A549 (cell line): Measurements from ENCODE around the gene GPD1. TPM values are rescaled to one million over a fixed set of nuclear protein-coding genes. Genes with fewer than 3 reads are reported as not detected.
A peak's percentile ranks its signal among the peaks of the same experiment; 100 is the strongest.

Source experiments
- ATAC-seq, 2 experiments: fragments of 200-7000 bp in 1 of 2; fragments of >200 bp in 1 of 2; cut with Nextera tagmentation in 1 of 2; cut with Tn5 transposase in 1 of 2; 3 replicates each; pipeline versions ENCODE4 v1.8.0 to v1.9.1; 2018 to 2020; ENCODE audit warnings: mild to moderate bottlenecking in 1 of 2, moderate library complexity in 1 of 2
- CTCF ChIA-PET: fragments of 300-600 bp; sonication (Branson Sonifier 250); formaldehyde crosslinking; extraction: SDS; loops from one replicate; lab custom pipeline; 2021; ENCODE audit warnings: antibody characterized with exemption, inconsistent platforms; lab: Yijun Ruan, JAX
- POLR2A ChIA-PET: fragments of 350-600 bp; formaldehyde crosslinking; extraction: SDS; loops from one replicate; lab custom pipeline; 2021; ENCODE audit warnings: antibody characterized with exemption, inconsistent platforms; lab: Yijun Ruan, JAX
- DNase-seq, 2 experiments: peaks; one replicate each; pipeline versions ENCODE4 v3.0.0 to v3.0.0-alpha.2; 2011 to 2016; ENCODE audit warnings: low read depth in 1 of 2, low spot score in 1 of 2
- FAIRE-seq: peaks from 2 replicates; lab custom pipeline; 2011; peaks lifted over from hg19 to GRCh38; lab: Jason Lieb, UNC
- H3K27ac ChIP-seq, 2 experiments: fragments of >200 bp; sonication (Bioruptor Twin); formaldehyde crosslinking; 3 replicates each; pipeline ENCODE4 v1.5.1; 2016 to 2017
- H3K4me1 ChIP-seq: fragments of >200 bp; sonication (Bioruptor Twin); formaldehyde crosslinking; 3 replicates; pipeline ENCODE4 v1.6.1; 2016
- H3K4me2 ChIP-seq: fragments of >200 bp; sonication (Bioruptor Twin); formaldehyde crosslinking; 3 replicates; pipeline ENCODE4 v1.6.1; 2016
- H3K4me3 ChIP-seq: fragments of >200 bp; sonication (Bioruptor Twin); formaldehyde crosslinking; 3 replicates; pipeline ENCODE4 v1.5.1; 2016
- H3K9me3 ChIP-seq: fragments of >200 bp; sonication (Bioruptor Twin); formaldehyde crosslinking; 3 replicates; pipeline ENCODE4 v1.6.1; 2016
- CBX2 ChIP-seq: fragments of 200-600 bp; sonication (generic); IDR thresholded peaks from 2 replicates; pipeline ENCODE4 v1.6.1; 2016; ENCODE audit warnings: low read depth, mild to moderate bottlenecking, borderline replicate concordance
- EHMT2 ChIP-seq: fragments of 200-600 bp; sonication (generic); IDR thresholded peaks from 2 replicates; pipeline ENCODE4 v1.6.1; 2016; ENCODE audit warnings: antibody characterized with exemption, low read depth, mild to moderate bottlenecking, moderate library complexity
- GATA3 ChIP-seq: IDR thresholded peaks from 2 replicates; pipeline ENCODE4 v1.6.1; 2012; ENCODE audit warnings: borderline replicate concordance
- HDAC2 ChIP-seq: fragments of 200-600 bp; sonication (generic); IDR thresholded peaks from 2 replicates; pipeline ENCODE4 v1.6.1; 2016
- KDM5A ChIP-seq: fragments of 200-600 bp; sonication (generic); IDR thresholded peaks from 2 replicates; pipeline ENCODE4 v1.6.1; 2016; ENCODE audit warnings: antibody characterized with exemption, mild to moderate bottlenecking
- MAZ ChIP-seq: fragments of 150-350 bp; IDR thresholded peaks from 2 replicates; pipeline ENCODE4 v1.6.1; 2014; ENCODE audit warnings: antibody characterized with exemption, low read depth, low read length, borderline replicate concordance
- NPAS2 ChIP-seq: fragments of 250-450 bp; sonication (Bioruptor Pico); IDR thresholded peaks from 2 replicates; pipeline ENCODE4 v1.8.0; 2022; ENCODE audit warnings: mild to moderate bottlenecking, moderate library complexity, borderline replicate concordance
- RAD21 ChIP-seq, 2 experiments: fragments of >200 bp in 1 of 2; sonication (Bioruptor Twin) in 1 of 2; formaldehyde crosslinking in 1 of 2; IDR thresholded peaks in 1 of 2; conservative IDR thresholded peaks in 1 of 2; 2 replicates in 1 of 2; 3 replicates in 1 of 2; pipeline ENCODE4 v1.6.1; 2012 to 2018; ENCODE audit warnings: inconsistent platforms in 1 of 2
- RCOR1 ChIP-seq: fragments of 150-350 bp; IDR thresholded peaks from 2 replicates; pipeline ENCODE4 v1.6.1; 2014; ENCODE audit warnings: antibody characterized with exemption, low read length, low read depth
- SMC3 ChIP-seq: fragments of >200 bp; sonication (Bioruptor Twin); formaldehyde crosslinking; IDR thresholded peaks from 3 replicates; pipeline ENCODE4 v1.6.1; 2018; ENCODE audit warnings: inconsistent platforms
- SREBF2 ChIP-seq: fragments of 450-650 bp; IDR thresholded peaks from 2 replicates; pipeline ENCODE4 v1.6.1; 2014; ENCODE audit warnings: mild to moderate bottlenecking, moderate library complexity
- WGBS: methylation state at CpG from one replicate; pipeline ENCODE4 v1.1.6; 2017; ENCODE audit errors: missing lambda C conversion rate; 5-methylcytosine and 5-hydroxymethylcytosine counted together
- polyA plus RNA-seq, 4 experiments: library from polyadenylated mRNA; depleted of rRNA in 3 of 4; stranded (reverse); fragments of >200 nt; fragmentation: RNase III in 1 of 4; extraction: RNeasy Plus Mini Kit Qiagen cat#74134 plus additional on column Dnase treatment in 1 of 4; gene quantifications; 2 replicates in 3 of 4; 3 replicates in 1 of 4; pipeline ENCODE4 v1.2.3, GENCODE V29; 2011 to 2017
- TF ChIP-seq, protein P1 (sequence below): fragments of 250-450 bp; sonication (Bioruptor Pico); IDR thresholded peaks from 2 replicates; pipeline ENCODE4 v1.5.0; 2020; ENCODE audit warnings: low read depth, mild to moderate bottlenecking, moderate library complexity
- TF ChIP-seq, protein P2 (sequence below): fragments of >200 bp; sonication (Bioruptor Twin); formaldehyde crosslinking; IDR thresholded peaks from 3 replicates; pipeline ENCODE4 v1.5.1; 2016
- TF ChIP-seq, protein P3 (sequence below): fragments of 250-450 bp; sonication (Bioruptor Pico); IDR thresholded peaks from 2 replicates; pipeline ENCODE4 v1.5.0; 2021; ENCODE audit warnings: mild to moderate bottlenecking, moderate library complexity, borderline replicate concordance
- TF ChIP-seq, protein P4 (sequence below): IDR thresholded peaks from 2 replicates; pipeline ENCODE4 v1.6.1; 2012
- TF ChIP-seq, protein P5 (sequence below): fragments of >200 bp; sonication (Bioruptor Twin); formaldehyde crosslinking; IDR thresholded peaks from 2 replicates; pipeline ENCODE4 v1.6.1; 2016

The GPD1 gene
- polyA plus RNA-seq, 2 of the 4 experiments (the other 2 are of a cell fraction), result 0.10 to 0.44 TPM

DNA sequence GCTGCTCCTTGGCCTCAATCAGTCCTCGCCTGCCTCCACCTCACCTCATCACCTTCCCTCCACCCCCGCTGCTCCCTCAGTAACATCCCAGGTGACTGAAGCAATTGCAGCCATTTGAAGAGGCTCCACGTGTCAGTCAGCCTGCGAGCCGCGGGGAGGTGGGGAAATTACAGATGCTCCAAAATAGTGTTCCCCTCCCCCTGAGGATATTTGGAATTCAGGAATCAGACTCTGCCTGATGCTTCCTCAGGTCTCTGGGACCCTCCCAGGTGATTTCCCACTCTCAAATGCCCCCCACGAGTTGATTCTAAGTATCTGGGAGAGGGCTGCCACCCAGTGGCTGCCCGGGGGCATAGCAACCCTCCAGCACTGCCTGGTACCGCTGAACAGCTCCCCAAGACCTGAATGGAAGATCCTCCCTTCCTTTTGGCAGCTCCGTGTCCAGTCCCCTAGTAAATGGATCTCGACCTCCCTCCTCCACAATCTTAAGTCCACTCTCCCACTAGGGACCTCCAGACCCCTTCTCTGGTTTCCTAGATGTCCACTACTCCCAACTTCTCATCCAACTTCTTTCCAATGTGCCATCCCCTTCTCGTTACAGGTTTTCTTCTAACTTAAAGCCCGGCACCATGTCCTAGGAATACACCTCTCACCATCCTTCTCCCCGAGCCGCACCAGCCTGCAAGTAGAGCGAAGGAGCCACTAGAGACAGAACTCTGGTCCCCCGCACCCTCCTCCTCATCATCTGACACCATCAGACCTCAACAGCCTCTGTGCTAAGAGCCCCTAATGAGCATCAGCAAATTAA lies 47.8 kb upstream of the GPD1 start (continued):
- TF ChIP-seq, protein P1, sequence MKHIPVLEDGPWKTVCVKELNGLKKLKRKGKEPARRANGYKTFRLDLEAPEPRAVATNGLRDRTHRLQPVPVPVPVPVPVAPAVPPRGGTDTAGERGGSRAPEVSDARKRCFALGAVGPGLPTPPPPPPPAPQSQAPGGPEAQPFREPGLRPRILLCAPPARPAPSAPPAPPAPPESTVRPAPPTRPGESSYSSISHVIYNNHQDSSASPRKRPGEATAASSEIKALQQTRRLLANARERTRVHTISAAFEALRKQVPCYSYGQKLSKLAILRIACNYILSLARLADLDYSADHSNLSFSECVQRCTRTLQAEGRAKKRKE (CRISPR knock-in tag), result no peak
- TF ChIP-seq KDM5A (no peak), MAZ (no peak), RCOR1 (no peak), CBX2 (no peak), GATA3 (no peak), RAD21 (conservative IDR thresholded peaks at IDR 0.05 in 1 of 2, IDR thresholded peaks at IDR 0.05 in 1 of 2) (peak; percentile 80 to 87), NPAS2 (CRISPR knock-in tag) (no peak), SMC3 (peak; percentile 84), SREBF2 (no peak)
- TF ChIP-seq, protein P2, sequence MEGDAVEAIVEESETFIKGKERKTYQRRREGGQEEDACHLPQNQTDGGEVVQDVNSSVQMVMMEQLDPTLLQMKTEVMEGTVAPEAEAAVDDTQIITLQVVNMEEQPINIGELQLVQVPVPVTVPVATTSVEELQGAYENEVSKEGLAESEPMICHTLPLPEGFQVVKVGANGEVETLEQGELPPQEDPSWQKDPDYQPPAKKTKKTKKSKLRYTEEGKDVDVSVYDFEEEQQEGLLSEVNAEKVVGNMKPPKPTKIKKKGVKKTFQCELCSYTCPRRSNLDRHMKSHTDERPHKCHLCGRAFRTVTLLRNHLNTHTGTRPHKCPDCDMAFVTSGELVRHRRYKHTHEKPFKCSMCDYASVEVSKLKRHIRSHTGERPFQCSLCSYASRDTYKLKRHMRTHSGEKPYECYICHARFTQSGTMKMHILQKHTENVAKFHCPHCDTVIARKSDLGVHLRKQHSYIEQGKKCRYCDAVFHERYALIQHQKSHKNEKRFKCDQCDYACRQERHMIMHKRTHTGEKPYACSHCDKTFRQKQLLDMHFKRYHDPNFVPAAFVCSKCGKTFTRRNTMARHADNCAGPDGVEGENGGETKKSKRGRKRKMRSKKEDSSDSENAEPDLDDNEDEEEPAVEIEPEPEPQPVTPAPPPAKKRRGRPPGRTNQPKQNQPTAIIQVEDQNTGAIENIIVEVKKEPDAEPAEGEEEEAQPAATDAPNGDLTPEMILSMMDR, result peak; percentile 96
- TF ChIP-seq, protein P3, sequence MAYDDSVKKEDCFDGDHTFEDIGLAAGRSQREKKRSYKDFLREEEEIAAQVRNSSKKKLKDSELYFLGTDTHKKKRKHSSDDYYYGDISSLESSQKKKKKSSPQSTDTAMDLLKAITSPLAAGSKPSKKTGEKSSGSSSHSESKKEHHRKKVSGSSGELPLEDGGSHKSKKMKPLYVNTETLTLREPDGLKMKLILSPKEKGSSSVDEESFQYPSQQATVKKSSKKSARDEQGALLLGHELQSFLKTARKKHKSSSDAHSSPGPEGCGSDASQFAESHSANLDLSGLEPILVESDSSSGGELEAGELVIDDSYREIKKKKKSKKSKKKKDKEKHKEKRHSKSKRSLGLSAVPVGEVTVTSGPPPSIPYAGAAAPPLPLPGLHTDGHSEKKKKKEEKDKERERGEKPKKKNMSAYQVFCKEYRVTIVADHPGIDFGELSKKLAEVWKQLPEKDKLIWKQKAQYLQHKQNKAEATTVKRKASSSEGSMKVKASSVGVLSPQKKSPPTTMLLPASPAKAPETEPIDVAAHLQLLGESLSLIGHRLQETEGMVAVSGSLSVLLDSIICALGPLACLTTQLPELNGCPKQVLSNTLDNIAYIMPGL, result no peak

DNA sequence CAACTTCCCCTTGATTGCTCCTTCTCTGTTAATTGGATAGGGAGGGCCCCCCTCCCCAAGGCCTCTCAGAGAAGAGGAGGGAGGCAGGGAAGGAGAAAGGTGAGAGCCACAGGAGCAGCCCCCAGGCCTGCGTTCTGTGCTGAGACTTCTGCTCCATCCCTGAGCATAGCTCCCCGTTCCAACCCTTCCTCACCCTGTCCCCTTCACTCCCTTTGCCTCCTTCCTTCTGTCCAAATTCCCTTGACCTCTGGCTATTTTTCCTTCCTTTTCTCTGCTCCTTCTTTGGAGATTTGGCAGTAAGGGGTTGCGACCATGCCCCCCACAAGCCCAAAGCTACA lies 47.2 kb upstream of the GPD1 start:
- no peak for FAIRE-seq
- Histone ChIP-seq H3K4me2 (peak overlapping the region; percentile 94), H3K4me1 (peaks cover 18% of the 10 kb centered on the region), H3K4me3 (peak overlapping the region; percentile 85), H3K9me3 (no peaks in the 10 kb centered on the region), H3K27ac (peak overlapping the region in 1 of 2 experiments; percentile 90; a peak in 2 of 6 replicates)
- peak in 1 of 2 experiments; percentile 51; a peak in 3 of 6 replicates for ATAC-seq
- 42% methylated on average over 3 of the region's 3 CpGs for WGBS
- TF ChIP-seq, protein P4, sequence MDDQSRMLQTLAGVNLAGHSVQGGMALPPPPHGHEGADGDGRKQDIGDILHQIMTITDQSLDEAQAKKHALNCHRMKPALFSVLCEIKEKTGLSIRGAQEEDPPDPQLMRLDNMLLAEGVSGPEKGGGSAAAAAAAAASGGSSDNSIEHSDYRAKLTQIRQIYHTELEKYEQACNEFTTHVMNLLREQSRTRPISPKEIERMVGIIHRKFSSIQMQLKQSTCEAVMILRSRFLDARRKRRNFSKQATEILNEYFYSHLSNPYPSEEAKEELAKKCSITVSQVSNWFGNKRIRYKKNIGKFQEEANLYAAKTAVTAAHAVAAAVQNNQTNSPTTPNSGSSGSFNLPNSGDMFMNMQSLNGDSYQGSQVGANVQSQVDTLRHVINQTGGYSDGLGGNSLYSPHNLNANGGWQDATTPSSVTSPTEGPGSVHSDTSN, result no peak
- TF ChIP-seq HDAC2 (no peak), EHMT2 (no peak)
- TF ChIP-seq, protein P5, sequence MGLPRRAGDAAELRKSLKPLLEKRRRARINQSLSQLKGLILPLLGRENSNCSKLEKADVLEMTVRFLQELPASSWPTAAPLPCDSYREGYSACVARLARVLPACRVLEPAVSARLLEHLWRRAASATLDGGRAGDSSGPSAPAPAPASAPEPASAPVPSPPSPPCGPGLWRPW, result no peak
- CTCF ChIA-PET, result interaction anchor here (0.5 to 8.0 kb wide), 44 partner anchors 9 to 489 kb away, joined by 3 to 173 read pairs (median 4); partner anchors contain the start of genes AQP2, AQP5, AQP6 and RACGAP1
- no peak for DNase-seq
- POLR2A ChIA-PET, result interaction anchor here (1.0 kb wide), 1 partner anchor 89 kb away, joined by 3 read pairs; no protein-coding TSS in a partner anchor
